ENCODE results near the gene VAV1. TPM values are rescaled to one million over a fixed set of nuclear protein-coding genes. Genes with fewer than 3 reads are reported as not detected.

VAV1 gene
- total and polyA plus RNA-seq, 8 donors: 1.7 to 130 (median 3.9) TPM

- Histone ChIP-seq H3K4me1 (peaks cover 13 to 35% (median 18%) of the 10 kb centered on the region in 4 donors), H3K27me3 (no peaks in the 10 kb centered on the region), H3K27ac (peak overlapping the region in 4 of 5 donors; percentile 48 to 77 (median 62)), H3K9me3 (no peaks in the 10 kb centered on the region), H3K4me3 (peak overlapping the region; percentile 22 to 40 (median 30)), H3K36me3 (peaks cover 10 to 49% (median 37%) of the 10 kb centered on the region in 4 donors)
- intact Hi-C loops (cut with DNase I; ENCODE audit: low total_unique reads): loop anchor here (10.0 kb wide), 1 partner anchor 135 kb away; no protein-coding TSS in a partner anchor
- 33 to 51% (median 36%) methylated on average over 25 to 27 of the region's 27 CpGs for WGBS, 5 donors
- TF ChIP-seq POLR2AphosphoS5 (IDR thresholded peaks at IDR 0.05): no peak
- TF ChIP-seq CTCF (IDR thresholded peaks at IDR 0.05): no peak
- peak; percentile 92 to 96 for DNase-seq
Measured at GRCh38 chr19:6730153-6730804, 42.2 kb upstream of the VAV1 start.

- TF ChIP-seq CTCF (IDR thresholded peaks at IDR 0.05): no peak
- TF ChIP-seq EP300 (IDR thresholded peaks at IDR 0.05): no peak
- no peak for TF ChIP-seq POLR2AphosphoS5 (IDR thresholded peaks at IDR 0.05)
- no peak for TF ChIP-seq POLR2A (IDR thresholded peaks at IDR 0.05)
- intact Hi-C loops (cut with DNase I; ENCODE audit: low total_unique reads): loop anchor here (10.0 kb wide), 1 partner anchor 134 kb away; no protein-coding TSS in a partner anchor
- peaks cover 21 to 43% (median 26%) of the 10 kb centered on the region in 4 donors for H3K4me1 ChIP-seq
- DNase-seq: no peak
- no peaks in the 10 kb centered on the region for H3K9me3 ChIP-seq
- WGBS, 5 donors: 70 to 90% (median 79%) methylated on average over 17 to 30 of the region's 30 CpGs
- H3K27ac ChIP-seq: peak overlapping the region in 4 of 5 donors; percentile 48 to 77 (median 62)
- H3K36me3 ChIP-seq: peaks cover 10 to 50% (median 37%) of the 10 kb centered on the region in 4 donors
- H3K4me3 ChIP-seq: peak overlapping the region in 3 of 4 donors; percentile 22 to 28 (median 27)
- H3K27me3 ChIP-seq: no peaks in the 10 kb centered on the region
Measured at GRCh38 chr19:6730941-6731670, 41.4 kb upstream of the VAV1 start.

GRCh38 chr19:6731822-6732221 is 40.7 kb upstream of the VAV1 start:
- H3K36me3 ChIP-seq: peaks cover 10 to 50% (median 37%) of the 10 kb centered on the region in 4 donors
- no peak overlapping the region for H3K27ac ChIP-seq
- 89 to 95% (median 91%) methylated on average over 10 to 22 of the region's 22 CpGs for WGBS, 5 donors
- TF ChIP-seq POLR2A (IDR thresholded peaks at IDR 0.05) (no peak), EP300 (IDR thresholded peaks at IDR 0.05) (no peak), CTCF (IDR thresholded peaks at IDR 0.05) (no peak), POLR2AphosphoS5 (IDR thresholded peaks at IDR 0.05) (no peak)
- H3K9me3 ChIP-seq: no peaks in the 10 kb centered on the region
- no peak overlapping the region for H3K4me3 ChIP-seq
- H3K27me3 ChIP-seq: no peaks in the 10 kb centered on the region
- intact Hi-C loops (cut with DNase I; ENCODE audit: low total_unique reads): loop anchor here (10.0 kb wide), 1 partner anchor 133 kb away; no protein-coding TSS in a partner anchor
- H3K4me1 ChIP-seq: peaks cover 23 to 50% (median 33%) of the 10 kb centered on the region in 4 donors
- DNase-seq: no peak

- WGBS, 5 donors: 89 to 93% (median 92%) methylated on average over 19 to 21 of the region's 21 CpGs
- peaks cover 10 to 50% (median 37%) of the 10 kb centered on the region in 4 donors for H3K36me3 ChIP-seq
- H3K27me3 ChIP-seq: no peaks in the 10 kb centered on the region
- peaks cover 24 to 53% (median 37%) of the 10 kb centered on the region in 4 donors for H3K4me1 ChIP-seq
- no peak overlapping the region for H3K4me3 ChIP-seq
- DNase-seq: no peak
- TF ChIP-seq CTCF (IDR thresholded peaks at IDR 0.05) (no peak), POLR2A (IDR thresholded peaks at IDR 0.05) (no peak), POLR2AphosphoS5 (IDR thresholded peaks at IDR 0.05) (no peak), EP300 (IDR thresholded peaks at IDR 0.05) (no peak)
- H3K27ac ChIP-seq: no peak overlapping the region
- no peaks in the 10 kb centered on the region for H3K9me3 ChIP-seq
- intact Hi-C loops (cut with DNase I; ENCODE audit: low total_unique reads): loop anchor here (10.0 kb wide), 1 partner anchor 132 kb away; no protein-coding TSS in a partner anchor
Measured at GRCh38 chr19:6732803-6733337, 39.6 kb upstream of the VAV1 start.
